MM.1S (cell line): ENCODE results near the gene DCPS.
"Not testable (repeated sequence)": the region's sequence is repeated elsewhere in the genome, so short reads cannot be mapped to it uniquely, and the experiment has no call there.

Experiments
- DNase-seq: peaks from one replicate; pipeline ENCODE4 v3.0.0-alpha.2; 2015
- H2AFZ ChIP-seq: fragments of 300-600 bp; sonication (generic); 2 replicates; pipeline ENCODE4 v1.6.0; 2016; ENCODE audit warnings: antibody characterized with exemption, low read length
- H3F3A ChIP-seq: fragments of 300-600 bp; sonication (generic); 2 replicates; pipeline ENCODE4 v1.6.1; 2016; ENCODE audit warnings: mild to moderate bottlenecking, antibody characterized with exemption, low read length, moderate library complexity, mixed read lengths; ENCODE audit not compliant: insufficient read depth
- H3K27ac ChIP-seq: fragments of 300-600 bp; sonication (generic); 2 replicates; pipeline ENCODE4 v1.5.1; 2016; ENCODE audit warnings: mild to moderate bottlenecking, low read length
- H3K27me3 ChIP-seq: fragments of 300-600 bp; sonication (generic); replicated peaks from 2 replicates; pipeline ENCODE4 v1.6.0; 2016; ENCODE audit warnings: low read length; ENCODE audit not compliant: insufficient read depth
- H3K36me3 ChIP-seq: fragments of 300-600 bp; sonication (generic); replicated peaks from 2 replicates; pipeline ENCODE4 v1.6.1; 2016; ENCODE audit warnings: mild to moderate bottlenecking, low read length, mixed read lengths; ENCODE audit not compliant: insufficient read depth
- H3K4me1 ChIP-seq: fragments of 300-600 bp; sonication (generic); 2 replicates; pipeline ENCODE4 v1.6.1; 2016; ENCODE audit warnings: low read length, mixed read lengths
- H3K4me2 ChIP-seq: fragments of 300-600 bp; sonication (generic); 2 replicates; pipeline ENCODE4 v1.6.0; 2016; ENCODE audit warnings: low read depth, low read length
- H3K4me3 ChIP-seq: fragments of 300-600 bp; sonication (generic); 2 replicates; pipeline ENCODE4 v1.5.1; 2016; ENCODE audit warnings: low read length, mixed read lengths
- H3K79me2 ChIP-seq: fragments of 300-600 bp; sonication (generic); 2 replicates; pipeline ENCODE4 v1.6.1; 2016; ENCODE audit warnings: mixed run types, low read length, mixed read lengths
- H3K9ac ChIP-seq: fragments of 300-600 bp; sonication (generic); 2 replicates; pipeline ENCODE4 v1.6.1; 2016; ENCODE audit warnings: low read length, mixed read lengths
- H3K9me2 ChIP-seq: fragments of 300-600 bp; sonication (generic); replicated peaks from 2 replicates; pipeline ENCODE4 v1.6.1; 2016; ENCODE audit warnings: mild to moderate bottlenecking, low read length, mixed read lengths; ENCODE audit not compliant: insufficient read depth
- H3K9me3 ChIP-seq: fragments of 300-600 bp; sonication (generic); replicated peaks from 2 replicates; pipeline ENCODE4 v1.6.1; 2016; ENCODE audit warnings: mild to moderate bottlenecking, low read length, mixed read lengths; ENCODE audit not compliant: insufficient read depth
- H4K20me1 ChIP-seq: fragments of 300-600 bp; sonication (generic); 2 replicates; pipeline ENCODE4 v1.6.1; 2016; ENCODE audit warnings: mild to moderate bottlenecking, low read length, moderate library complexity, mixed read lengths; ENCODE audit not compliant: insufficient read depth
- EZH2 ChIP-seq: fragments of 300-600 bp; sonication (generic); optimal IDR thresholded peaks from 2 replicates; pipeline ENCODE3; 2017; ENCODE audit warnings: low read depth, mild to moderate bottlenecking, antibody characterized with exemption, low read length, mixed read lengths
- EZH2phosphoT487 ChIP-seq: fragments of 300-600 bp; sonication (generic); IDR thresholded peaks from 2 replicates; pipeline ENCODE4 v1.6.1; 2018; ENCODE audit warnings: antibody characterized with exemption, low read length
- TF ChIP-seq, protein P1 (sequence below): fragments of 300-600 bp; sonication (generic); IDR thresholded peaks from 2 replicates; pipeline ENCODE4 v1.5.1; 2016; ENCODE audit warnings: antibody characterized with exemption, low read length, mixed read lengths

Gene DCPS

GRCh38 chr11:126375726-126376125 is 71.9 kb downstream of the DCPS start:
- H3K4me2 ChIP-seq, result no peak overlapping the region
- H3K36me3 ChIP-seq, result no peaks in the 10 kb centered on the region
- no peaks in the 10 kb centered on the region for H3K27me3 ChIP-seq
- H3F3A ChIP-seq, result no peaks in the 10 kb centered on the region
- no peaks in the 10 kb centered on the region for H3K9me3 ChIP-seq
- H2AFZ ChIP-seq, result no peak overlapping the region
- no peaks in the 10 kb centered on the region for H4K20me1 ChIP-seq
- H3K4me1 ChIP-seq, result no peaks in the 10 kb centered on the region
- no peak overlapping the region for H3K9ac ChIP-seq
- no peak for DNase-seq
- H3K27ac ChIP-seq, result no peak overlapping the region
- H3K79me2 ChIP-seq, result no peaks in the 10 kb centered on the region
- no peaks in the 10 kb centered on the region for H3K9me2 ChIP-seq
- no peak for TF ChIP-seq EZH2
- TF ChIP-seq, protein P1, sequence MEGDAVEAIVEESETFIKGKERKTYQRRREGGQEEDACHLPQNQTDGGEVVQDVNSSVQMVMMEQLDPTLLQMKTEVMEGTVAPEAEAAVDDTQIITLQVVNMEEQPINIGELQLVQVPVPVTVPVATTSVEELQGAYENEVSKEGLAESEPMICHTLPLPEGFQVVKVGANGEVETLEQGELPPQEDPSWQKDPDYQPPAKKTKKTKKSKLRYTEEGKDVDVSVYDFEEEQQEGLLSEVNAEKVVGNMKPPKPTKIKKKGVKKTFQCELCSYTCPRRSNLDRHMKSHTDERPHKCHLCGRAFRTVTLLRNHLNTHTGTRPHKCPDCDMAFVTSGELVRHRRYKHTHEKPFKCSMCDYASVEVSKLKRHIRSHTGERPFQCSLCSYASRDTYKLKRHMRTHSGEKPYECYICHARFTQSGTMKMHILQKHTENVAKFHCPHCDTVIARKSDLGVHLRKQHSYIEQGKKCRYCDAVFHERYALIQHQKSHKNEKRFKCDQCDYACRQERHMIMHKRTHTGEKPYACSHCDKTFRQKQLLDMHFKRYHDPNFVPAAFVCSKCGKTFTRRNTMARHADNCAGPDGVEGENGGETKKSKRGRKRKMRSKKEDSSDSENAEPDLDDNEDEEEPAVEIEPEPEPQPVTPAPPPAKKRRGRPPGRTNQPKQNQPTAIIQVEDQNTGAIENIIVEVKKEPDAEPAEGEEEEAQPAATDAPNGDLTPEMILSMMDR, result no peak
- H3K4me3 ChIP-seq, result no peak overlapping the region

DNA sequence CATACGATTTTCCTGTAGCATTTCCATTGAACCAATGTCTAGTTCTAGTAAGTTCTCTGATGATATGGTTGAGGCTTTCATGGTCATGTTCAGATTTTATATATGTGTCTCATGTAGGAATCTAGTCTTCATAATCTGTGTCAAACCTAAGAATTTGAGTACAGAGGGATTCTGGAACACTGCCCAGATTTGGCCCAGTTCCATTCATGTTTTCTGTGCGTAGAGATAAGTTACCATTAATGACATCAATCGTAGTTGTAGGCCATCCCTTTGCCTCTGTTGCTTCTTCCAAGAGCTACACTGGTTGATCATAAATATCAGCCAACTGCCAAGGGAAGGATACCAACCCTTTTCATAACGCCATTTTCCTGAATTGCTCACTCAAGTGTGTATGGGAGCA is 74.9 kb downstream of the DCPS start:
- no peaks in the 10 kb centered on the region for H3K36me3 ChIP-seq
- no peaks in the 10 kb centered on the region for H3K79me2 ChIP-seq
- H3K9ac ChIP-seq, result no peak overlapping the region
- TF ChIP-seq, protein P1, result no peak
- TF ChIP-seq EZH2phosphoT487, result no peak
- no peak for TF ChIP-seq EZH2
- no peak for DNase-seq
- H3K9me3 ChIP-seq, result no peaks in the 10 kb centered on the region
- no peak overlapping the region for H3K27ac ChIP-seq
- H3K27me3 ChIP-seq, result no peaks in the 10 kb centered on the region
- H3K4me1 ChIP-seq, result no peaks in the 10 kb centered on the region
- H3K9me2 ChIP-seq, result no peaks in the 10 kb centered on the region
- no peak overlapping the region for H3K4me3 ChIP-seq
- no peak overlapping the region for H3K4me2 ChIP-seq
- H2AFZ ChIP-seq, result no peak overlapping the region
- no peaks in the 10 kb centered on the region for H4K20me1 ChIP-seq
- no peaks in the 10 kb centered on the region for H3F3A ChIP-seq

- H4K20me1 ChIP-seq, result no peaks in the 10 kb centered on the region
- no peak for DNase-seq
Measured at GRCh38 chr11:126380909-126381308, 77.0 kb downstream of the DCPS start.

GRCh38 chr11:126381960-126382359 is 78.1 kb downstream of the DCPS start:
- H4K20me1 ChIP-seq, H3K27me3 ChIP-seq, H2AFZ ChIP-seq, H3K4me1 ChIP-seq, H3K4me2 ChIP-seq, DNase-seq, H3K9me2 ChIP-seq, H3K36me3 ChIP-seq, H3K9ac ChIP-seq, H3F3A ChIP-seq, H3K79me2 ChIP-seq, H3K4me3 ChIP-seq, H3K9me3 ChIP-seq, H3K27ac ChIP-seq: not testable (repeated sequence)

More at GRCh38 chr11:126380909-126381308, 77.0 kb downstream of the DCPS start:
- H3F3A ChIP-seq, result no peaks in the 10 kb centered on the region
- H3K9me2 ChIP-seq, result no peaks in the 10 kb centered on the region
- no peaks in the 10 kb centered on the region for H3K4me1 ChIP-seq
- no peak overlapping the region for H3K4me3 ChIP-seq
- H2AFZ ChIP-seq, result no peak overlapping the region
- no peak for TF ChIP-seq EZH2
- TF ChIP-seq, protein P1, result no peak
- TF ChIP-seq EZH2phosphoT487, result no peak
- no peak overlapping the region for H3K9ac ChIP-seq
- H3K27me3 ChIP-seq, result no peaks in the 10 kb centered on the region
- H3K9me3 ChIP-seq, result no peaks in the 10 kb centered on the region
- no peaks in the 10 kb centered on the region for H3K79me2 ChIP-seq
- no peak overlapping the region for H3K27ac ChIP-seq
- no peak overlapping the region for H3K4me2 ChIP-seq
- H3K36me3 ChIP-seq, result no peaks in the 10 kb centered on the region

DNA sequence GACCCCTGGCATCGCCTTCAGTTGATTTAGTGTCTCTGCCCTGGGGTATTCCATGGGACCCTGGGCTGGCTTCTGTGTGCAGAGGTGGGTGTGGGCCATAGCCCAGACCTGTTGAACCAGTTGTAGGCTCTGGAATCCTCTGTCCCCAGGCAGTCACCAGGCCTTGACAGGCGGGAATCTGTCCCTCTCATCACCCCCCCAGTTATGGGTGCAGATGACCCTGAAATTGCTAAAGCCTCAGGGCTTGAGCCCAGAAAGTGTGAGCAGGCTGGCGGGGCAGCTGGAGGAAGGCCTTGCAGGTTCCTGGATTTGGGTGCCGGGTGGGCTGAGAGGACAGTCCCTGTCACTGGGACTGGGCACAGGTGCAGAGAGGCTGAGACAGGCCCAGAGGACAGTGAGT is 78.8 kb downstream of the DCPS start:
- H3K9ac ChIP-seq, H3K27me3 ChIP-seq, H3F3A ChIP-seq, H4K20me1 ChIP-seq, H3K36me3 ChIP-seq, H3K4me1 ChIP-seq, H3K9me3 ChIP-seq, H3K4me3 ChIP-seq, H2AFZ ChIP-seq, H3K4me2 ChIP-seq, H3K79me2 ChIP-seq, H3K9me2 ChIP-seq, H3K27ac ChIP-seq, DNase-seq: not testable (repeated sequence)
